Measurements from ENCODE around the gene SMIM24.

DNA sequence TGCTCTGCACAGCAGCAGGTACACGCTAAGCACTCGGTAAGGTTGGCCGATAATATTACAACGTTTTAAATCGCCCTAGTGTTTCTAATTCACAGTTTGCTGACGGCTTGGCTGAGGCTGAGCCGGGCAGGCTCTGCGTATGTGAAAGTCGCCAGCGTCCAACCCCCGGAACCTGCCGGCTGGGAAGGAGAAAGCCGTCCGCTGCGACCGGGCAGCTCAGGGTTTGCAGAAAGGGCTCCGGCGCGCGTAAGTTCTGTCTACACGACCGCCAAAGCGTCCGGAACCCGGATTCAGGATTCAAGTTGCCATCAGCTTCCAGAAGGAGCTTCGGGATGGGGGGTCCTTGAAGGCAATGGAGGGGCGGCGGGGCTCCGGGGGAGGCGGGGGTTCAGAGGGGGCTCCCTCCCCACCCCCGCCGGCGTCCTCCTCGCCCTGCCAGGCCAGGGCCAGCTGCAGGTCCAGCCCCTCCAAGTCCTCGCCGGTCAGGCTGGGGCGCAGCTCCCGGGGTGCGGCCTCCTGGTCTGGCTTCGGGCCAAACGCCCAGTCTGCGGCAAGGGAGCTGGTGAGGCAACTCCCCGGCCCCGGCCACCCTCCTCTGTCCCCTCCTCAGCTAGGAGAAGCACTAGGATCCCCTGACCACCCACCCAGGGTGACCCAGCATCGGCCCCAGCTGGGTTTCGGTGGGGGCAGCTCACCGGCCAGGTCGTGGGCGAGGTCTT lies 2.3 kb upstream of the SMIM24 start:
- TF ChIP-seq, protein P1, sequence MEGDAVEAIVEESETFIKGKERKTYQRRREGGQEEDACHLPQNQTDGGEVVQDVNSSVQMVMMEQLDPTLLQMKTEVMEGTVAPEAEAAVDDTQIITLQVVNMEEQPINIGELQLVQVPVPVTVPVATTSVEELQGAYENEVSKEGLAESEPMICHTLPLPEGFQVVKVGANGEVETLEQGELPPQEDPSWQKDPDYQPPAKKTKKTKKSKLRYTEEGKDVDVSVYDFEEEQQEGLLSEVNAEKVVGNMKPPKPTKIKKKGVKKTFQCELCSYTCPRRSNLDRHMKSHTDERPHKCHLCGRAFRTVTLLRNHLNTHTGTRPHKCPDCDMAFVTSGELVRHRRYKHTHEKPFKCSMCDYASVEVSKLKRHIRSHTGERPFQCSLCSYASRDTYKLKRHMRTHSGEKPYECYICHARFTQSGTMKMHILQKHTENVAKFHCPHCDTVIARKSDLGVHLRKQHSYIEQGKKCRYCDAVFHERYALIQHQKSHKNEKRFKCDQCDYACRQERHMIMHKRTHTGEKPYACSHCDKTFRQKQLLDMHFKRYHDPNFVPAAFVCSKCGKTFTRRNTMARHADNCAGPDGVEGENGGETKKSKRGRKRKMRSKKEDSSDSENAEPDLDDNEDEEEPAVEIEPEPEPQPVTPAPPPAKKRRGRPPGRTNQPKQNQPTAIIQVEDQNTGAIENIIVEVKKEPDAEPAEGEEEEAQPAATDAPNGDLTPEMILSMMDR (IDR thresholded peaks at IDR 0.05; ENCODE audit: low read length), result no peak
- TF ChIP-seq EZH2phosphoT487 (IDR thresholded peaks at IDR 0.05; ENCODE audit: low read length), result no peak
- TF ChIP-seq EZH2 (optimal IDR thresholded peaks at IDR 0.05; ENCODE audit: low read depth, low read length), result no peak
